Loucy (cell line): ENCODE data around the gene SLC11A1.

ENCODE experiments used
- H2AFZ ChIP-seq: fragments of 200-600 bp; sonication (generic); 2 replicates; pipeline ENCODE4 v1.6.0; 2016; ENCODE audit warnings: antibody characterized with exemption, mild to moderate bottlenecking, low read length, moderate library complexity
- H3F3A ChIP-seq: fragments of 200-600 bp; 2 replicates; pipeline ENCODE4 v1.6.0; 2016; ENCODE audit warnings: antibody characterized with exemption, low read depth, mild to moderate bottlenecking
- H3K27me3 ChIP-seq: fragments of 200-600 bp; sonication (generic); 2 replicates; pipeline ENCODE4 v1.6.1; 2014; ENCODE audit warnings: low read length, mild to moderate bottlenecking; ENCODE audit not compliant: insufficient read depth, poor library complexity, severe bottlenecking
- H3K36me3 ChIP-seq: fragments of 200-600 bp; sonication (generic); 2 replicates; pipeline ENCODE4 v1.6.1; 2016; ENCODE audit warnings: low read length; ENCODE audit not compliant: insufficient read depth
- H3K4me1 ChIP-seq: fragments of 200-600 bp; sonication (generic); 2 replicates; pipeline ENCODE4 v1.5.1; 2014; ENCODE audit warnings: low read length, mild to moderate bottlenecking; ENCODE audit not compliant: insufficient read depth, poor library complexity, severe bottlenecking
- H3K4me2 ChIP-seq: fragments of 200-600 bp; sonication (generic); 2 replicates; pipeline ENCODE4 v1.6.0; 2014; ENCODE audit warnings: antibody characterized with exemption, low read length, low read depth, mild to moderate bottlenecking; ENCODE audit not compliant: poor library complexity, severe bottlenecking
- H3K4me3 ChIP-seq: fragments of 200-600 bp; sonication (generic); 2 replicates; pipeline ENCODE4 v1.5.1; 2014; ENCODE audit warnings: low read length, mild to moderate bottlenecking, mixed read lengths; ENCODE audit not compliant: poor library complexity, severe bottlenecking
- H3K79me2 ChIP-seq: fragments of 200-600 bp; sonication (generic); 2 replicates; pipeline ENCODE4 v1.6.1; 2014; ENCODE audit warnings: low read length; ENCODE audit not compliant: insufficient read depth
- H3K9ac ChIP-seq: fragments of 200-600 bp; sonication (generic); 2 replicates; pipeline ENCODE4 v1.6.0; 2014; ENCODE audit warnings: mild to moderate bottlenecking, low read depth, low read length, moderate library complexity; ENCODE audit not compliant: poor library complexity, severe bottlenecking
- H3K9me2 ChIP-seq: fragments of 200-600 bp; sonication (generic); replicated peaks from 2 replicates; pipeline ENCODE4 v1.6.1; 2016; ENCODE audit warnings: low read depth, low read length, mixed read lengths
- H3K9me3 ChIP-seq: fragments of 200-600 bp; sonication (generic); 2 replicates; pipeline ENCODE4 v1.6.1; 2014; ENCODE audit warnings: mild to moderate bottlenecking, antibody characterized with exemption, low read length, low read depth; ENCODE audit not compliant: insufficient read depth
- H4K20me1 ChIP-seq: fragments of 200-600 bp; sonication (generic); 2 replicates; pipeline ENCODE4 v1.6.0; 2014; ENCODE audit warnings: antibody characterized with exemption, low read length, mild to moderate bottlenecking; ENCODE audit not compliant: insufficient read depth, poor library complexity, severe bottlenecking
- CTCF ChIP-seq: fragments of 200-600 bp; sonication (generic); conservative IDR thresholded peaks from 2 replicates; pipeline ENCODE4 v1.5.1; 2014; ENCODE audit warnings: mild to moderate bottlenecking, antibody characterized with exemption, low read length
- EZH2phosphoT487 ChIP-seq: fragments of 200-600 bp; IDR thresholded peaks from 2 replicates; pipeline ENCODE4 v1.6.1; 2018; ENCODE audit warnings: antibody characterized with exemption, mild to moderate bottlenecking, moderate library complexity, borderline replicate concordance

SLC11A1 gene

GRCh38 chr2:218381916-218382366 lies at the start of gene SLC11A1:
Gene SLC11A1 (plus strand): TSS chr2:218382273. CDS start chr2:218382369, 96 bp downstream.
- Histone ChIP-seq H2AFZ (no peak within 1 kb of the TSS), H3K4me3 (no peak within 1 kb of the TSS), H3K36me3 (no peaks in the 10 kb centered on the region), H3K79me2 (no peaks in the 10 kb centered on the region), H3F3A (no peaks in the 10 kb centered on the region), H3K27me3 (no peaks in the 10 kb centered on the region), H4K20me1 (no peaks in the 10 kb centered on the region), H3K4me1 (no peaks in the 10 kb centered on the region), H3K9me2 (no peaks in the 10 kb centered on the region), H3K9ac (no peak within 1 kb of the TSS), H3K9me3 (no peaks in the 10 kb centered on the region), H3K4me2 (no peak within 1 kb of the TSS)
- no peak for TF ChIP-seq EZH2phosphoT487

GRCh38 chr2:218332288-218332687 lies 49.8 kb upstream of the SLC11A1 start:
- H3K9me2 ChIP-seq = no peaks in the 10 kb centered on the region
- no peaks in the 10 kb centered on the region for H3K27me3 ChIP-seq
- no peaks in the 10 kb centered on the region for H3K79me2 ChIP-seq
- H3K9me3 ChIP-seq = no peaks in the 10 kb centered on the region
- H3K4me3 ChIP-seq = no peak overlapping the region
- TF ChIP-seq EZH2phosphoT487 (no peak), CTCF (no peak)
- H3K36me3 ChIP-seq = no peaks in the 10 kb centered on the region
- no peak overlapping the region for H2AFZ ChIP-seq
- H3K4me2 ChIP-seq = no peak overlapping the region
- H3F3A ChIP-seq = no peaks in the 10 kb centered on the region
- no peaks in the 10 kb centered on the region for H3K4me1 ChIP-seq
- H4K20me1 ChIP-seq = no peaks in the 10 kb centered on the region
- H3K9ac ChIP-seq = no peak overlapping the region

GRCh38 chr2:218332920-218333645 lies 49.0 kb upstream of the SLC11A1 start:
- Histone ChIP-seq H3K79me2 (no peaks in the 10 kb centered on the region), H3K4me1 (no peaks in the 10 kb centered on the region), H3K4me3 (no peak overlapping the region), H3K9me2 (no peaks in the 10 kb centered on the region), H3F3A (no peaks in the 10 kb centered on the region), H3K9me3 (no peaks in the 10 kb centered on the region), H3K36me3 (no peaks in the 10 kb centered on the region), H3K4me2 (no peak overlapping the region), H3K27me3 (no peaks in the 10 kb centered on the region), H3K9ac (no peak overlapping the region), H2AFZ (no peak overlapping the region), H4K20me1 (no peaks in the 10 kb centered on the region)
- TF ChIP-seq CTCF (no peak), EZH2phosphoT487 (no peak)

GRCh38 chr2:218334531-218334930 lies 47.5 kb upstream of the SLC11A1 start:
- Histone ChIP-seq H2AFZ (no peak overlapping the region), H3K9me2 (no peaks in the 10 kb centered on the region), H3K4me3 (no peak overlapping the region), H3K9ac (no peak overlapping the region), H4K20me1 (no peaks in the 10 kb centered on the region), H3K27me3 (no peaks in the 10 kb centered on the region), H3K4me2 (no peak overlapping the region), H3F3A (no peaks in the 10 kb centered on the region), H3K79me2 (no peaks in the 10 kb centered on the region), H3K9me3 (no peaks in the 10 kb centered on the region), H3K4me1 (no peaks in the 10 kb centered on the region), H3K36me3 (no peaks in the 10 kb centered on the region)
- no peak for TF ChIP-seq EZH2phosphoT487
- TF ChIP-seq CTCF = no peak
